ENCODE results near the gene CHD6.

DNA sequence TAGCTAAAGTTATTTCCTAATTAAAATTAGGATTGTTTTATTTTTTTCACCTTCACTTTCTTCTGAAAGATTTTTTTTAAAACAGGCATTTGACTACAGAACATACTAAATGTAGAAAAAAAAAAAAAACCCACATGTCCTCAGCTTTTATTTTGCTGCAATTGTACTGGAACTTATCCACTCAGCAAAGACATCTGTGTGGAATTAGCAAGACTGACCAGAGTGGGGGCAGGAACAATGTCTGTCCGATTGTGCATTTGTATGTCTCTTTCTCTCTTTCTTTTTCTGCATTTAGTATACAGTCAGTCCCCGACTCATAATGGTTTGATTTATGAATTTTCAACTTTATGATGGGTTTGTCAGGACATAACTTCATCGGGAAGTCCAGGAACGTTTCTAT is 77.3 kb downstream of the CHD6 start:
- TF ChIP-seq, protein P1, sequence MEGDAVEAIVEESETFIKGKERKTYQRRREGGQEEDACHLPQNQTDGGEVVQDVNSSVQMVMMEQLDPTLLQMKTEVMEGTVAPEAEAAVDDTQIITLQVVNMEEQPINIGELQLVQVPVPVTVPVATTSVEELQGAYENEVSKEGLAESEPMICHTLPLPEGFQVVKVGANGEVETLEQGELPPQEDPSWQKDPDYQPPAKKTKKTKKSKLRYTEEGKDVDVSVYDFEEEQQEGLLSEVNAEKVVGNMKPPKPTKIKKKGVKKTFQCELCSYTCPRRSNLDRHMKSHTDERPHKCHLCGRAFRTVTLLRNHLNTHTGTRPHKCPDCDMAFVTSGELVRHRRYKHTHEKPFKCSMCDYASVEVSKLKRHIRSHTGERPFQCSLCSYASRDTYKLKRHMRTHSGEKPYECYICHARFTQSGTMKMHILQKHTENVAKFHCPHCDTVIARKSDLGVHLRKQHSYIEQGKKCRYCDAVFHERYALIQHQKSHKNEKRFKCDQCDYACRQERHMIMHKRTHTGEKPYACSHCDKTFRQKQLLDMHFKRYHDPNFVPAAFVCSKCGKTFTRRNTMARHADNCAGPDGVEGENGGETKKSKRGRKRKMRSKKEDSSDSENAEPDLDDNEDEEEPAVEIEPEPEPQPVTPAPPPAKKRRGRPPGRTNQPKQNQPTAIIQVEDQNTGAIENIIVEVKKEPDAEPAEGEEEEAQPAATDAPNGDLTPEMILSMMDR (IDR thresholded peaks at IDR 0.05; ENCODE audit: low read length), result no peak
- TF ChIP-seq EZH2 (IDR thresholded peaks at IDR 0.05; ENCODE audit: borderline replicate concordance, low read length), result no peak

Measured in OCI-LY1 (cell line).